Mesothelial cell of epicardium (in vitro differentiated cells): Measurements from ENCODE around the gene FBXO21. TPM values are rescaled to one million over a fixed set of nuclear protein-coding genes. Genes with fewer than 3 reads are reported as not detected.

Experiments used
- DNase-seq, 2 experiments: peaks; one replicate each; pipeline ENCODE4 v3.0.0; 2021; ENCODE audit warnings: low spot score in 2 of 2; ENCODE audit not compliant: unreplicated experiment in 2 of 2
- H3K27ac Mint-ChIP-seq: 2 replicates; pipeline ENCODE4 v1.8.0; 2021; ENCODE audit warnings: mixed read lengths
- H3K27me3 Mint-ChIP-seq: 2 replicates; pipeline ENCODE4 v1.8.0; 2021; ENCODE audit warnings: low read depth, mixed read lengths
- H3K36me3 Mint-ChIP-seq: 2 replicates; pipeline ENCODE4 v1.8.0; 2021; ENCODE audit warnings: mixed read lengths
- H3K4me1 Mint-ChIP-seq: 2 replicates; pipeline ENCODE4 v1.8.0; 2021; ENCODE audit warnings: mixed read lengths
- H3K4me3 Mint-ChIP-seq: 2 replicates; pipeline ENCODE4 v1.8.0; 2021; ENCODE audit warnings: mild to moderate bottlenecking, moderate library complexity, mixed read lengths
- H3K9me3 Mint-ChIP-seq: 2 replicates; pipeline ENCODE4 v1.8.0; 2021; ENCODE audit warnings: mixed read lengths
- CTCF ChIP-seq: fragments of 200-600 bp; sonication (generic); IDR thresholded peaks from one replicate; pipeline ENCODE4 v1.5.0; 2021; ENCODE audit warnings: antibody characterized with exemption; ENCODE audit not compliant: unreplicated experiment
- total RNA-seq: library from RNA; stranded (reverse); gene quantifications from 3 replicates; pipeline ENCODE4 v1.2.1, GENCODE V29; 2021

The FBXO21 gene
- total RNA-seq, 1 donor from 2014 or later, result 57.5 TPM

- peak; percentile 62 for TF ChIP-seq CTCF
- Mint-ChIP-seq H3K4me3 (no peak overlapping the region), H3K9me3 (no peaks in the 10 kb centered on the region), H3K27me3 (no peaks in the 10 kb centered on the region), H3K4me1 (peaks cover 2% of the 10 kb centered on the region), H3K36me3 (no peaks in the 10 kb centered on the region), H3K27ac (no peak overlapping the region)
- DNase-seq, result no peak
Observed at GRCh38 chr12:117119592-117120198, 70.6 kb downstream of the FBXO21 start.

- H3K4me3 Mint-ChIP-seq, result no peak overlapping the region
- no peak for TF ChIP-seq CTCF
- H3K4me1 Mint-ChIP-seq, result no peaks in the 10 kb centered on the region
- H3K27ac Mint-ChIP-seq, result no peak overlapping the region
- H3K27me3 Mint-ChIP-seq, result no peaks in the 10 kb centered on the region
- no peak for DNase-seq
- H3K36me3 Mint-ChIP-seq, result no peaks in the 10 kb centered on the region
- H3K9me3 Mint-ChIP-seq, result no peaks in the 10 kb centered on the region
Observed at GRCh38 chr12:117118838-117119591, 71.3 kb downstream of the FBXO21 start.

GRCh38 chr12:117114784-117115183, 75.5 kb downstream of the FBXO21 start:
- Mint-ChIP-seq H3K27me3 (peaks cover under 1% of the 10 kb centered on the region), H3K27ac (no peak overlapping the region), H3K9me3 (no peaks in the 10 kb centered on the region), H3K4me1 (peaks cover 8% of the 10 kb centered on the region), H3K36me3 (no peaks in the 10 kb centered on the region), H3K4me3 (no peak overlapping the region)
- no peak for DNase-seq
- TF ChIP-seq CTCF, result no peak

DNA sequence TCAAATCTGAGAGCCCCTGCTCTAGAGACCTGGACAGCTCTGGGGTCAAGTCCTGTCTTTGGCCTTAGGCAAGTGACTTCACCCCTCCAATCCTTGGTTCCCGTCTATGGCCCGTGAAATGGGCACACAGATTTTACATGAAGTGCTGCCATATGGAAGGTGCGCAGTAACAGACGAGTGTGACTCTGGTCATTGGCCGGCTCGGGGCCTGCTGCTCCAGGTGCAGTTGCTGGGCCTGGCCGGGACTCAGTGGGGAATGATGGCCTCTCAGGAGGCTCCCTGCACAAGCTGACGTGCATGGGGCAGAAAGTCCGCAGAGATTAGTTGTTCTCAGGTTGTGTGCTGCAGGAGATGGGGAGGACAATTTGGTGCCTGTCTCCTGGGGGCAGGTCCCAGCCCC, 77.0 kb downstream of the FBXO21 start:
- H3K36me3 Mint-ChIP-seq, result no peaks in the 10 kb centered on the region
- H3K27me3 Mint-ChIP-seq, result peaks cover 4% of the 10 kb centered on the region
- H3K9me3 Mint-ChIP-seq, result no peaks in the 10 kb centered on the region
- TF ChIP-seq CTCF, result no peak
- no peak overlapping the region for H3K27ac Mint-ChIP-seq
- DNase-seq, result no peak
- peaks cover 8% of the 10 kb centered on the region for H3K4me1 Mint-ChIP-seq
- no peak overlapping the region for H3K4me3 Mint-ChIP-seq

GRCh38 chr12:117111821-117112595, 78.3 kb downstream of the FBXO21 start:
- DNase-seq, result no peak
- Mint-ChIP-seq H3K4me1 (peaks cover 8% of the 10 kb centered on the region), H3K36me3 (no peaks in the 10 kb centered on the region), H3K27ac (no peak overlapping the region), H3K9me3 (no peaks in the 10 kb centered on the region), H3K27me3 (peaks cover 11% of the 10 kb centered on the region), H3K4me3 (no peak overlapping the region)
- TF ChIP-seq CTCF, result no peak
